Measurements from ENCODE around the gene ZSCAN30.
"Not testable (repeated sequence)": the region's sequence is repeated elsewhere in the genome, so short reads cannot be mapped to it uniquely, and the experiment has no call there.

The ZSCAN30 gene

GRCh38 chr18:35227254-35227653 is 62.8 kb downstream of the ZSCAN30 start:
- DNase-seq, result no peak

- no peak for DNase-seq
Observed at GRCh38 chr18:35223797-35224196, 66.2 kb downstream of the ZSCAN30 start.

- no peak for DNase-seq
Observed at GRCh38 chr18:35220424-35220823, 69.6 kb downstream of the ZSCAN30 start.

GRCh38 chr18:35219331-35219730 is 70.7 kb downstream of the ZSCAN30 start:
- DNase-seq, result not testable (repeated sequence)

- not testable (repeated sequence) for DNase-seq
Observed at GRCh38 chr18:35216611-35217010, 73.4 kb downstream of the ZSCAN30 start.

GRCh38 chr18:35215026-35215425 is 75.0 kb downstream of the ZSCAN30 start:
- DNase-seq, result no peak

GRCh38 chr18:35205746-35206458 is 84.1 kb downstream of the ZSCAN30 start:
- not testable (repeated sequence) for DNase-seq

GRCh38 chr18:35205199-35205712 is 84.8 kb downstream of the ZSCAN30 start:
- no peak for DNase-seq

- DNase-seq, result no peak
Observed at GRCh38 chr18:35203067-35203466, 87.0 kb downstream of the ZSCAN30 start.

- DNase-seq, result no peak
Observed at GRCh38 chr18:35201256-35201931, 88.6 kb downstream of the ZSCAN30 start.
